ENCODE data around the gene GALNTL6. TPM values are rescaled to one million over a fixed set of nuclear protein-coding genes. Genes with fewer than 3 reads are reported as not detected.

The GALNTL6 gene
- total RNA-seq, 1 experiment from 2014 or later = not detected

DNA sequence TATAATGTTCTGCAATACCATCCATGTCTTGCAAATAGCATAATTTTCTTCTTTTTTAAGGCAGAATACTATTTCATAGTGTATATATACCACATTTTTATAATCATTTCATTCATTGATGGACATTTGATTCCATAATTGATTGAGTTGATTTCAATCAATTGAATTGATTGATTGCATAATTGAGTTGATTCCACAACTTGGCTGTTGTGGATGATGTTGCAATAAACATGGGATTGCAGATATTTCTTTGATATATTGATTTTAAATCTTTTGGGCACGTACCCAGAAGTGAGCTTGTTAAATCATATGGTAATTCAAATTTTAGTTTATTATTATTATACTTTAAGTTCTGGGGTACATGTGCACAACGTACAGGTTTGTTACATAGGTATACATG, 232.8 kb downstream of the GALNTL6 start:
- H2AFZ ChIP-seq (ENCODE audit: low read length) = no peak overlapping the region
- H3K4me2 ChIP-seq (ENCODE audit: insufficient read depth, insufficient read length, low read length) = no peak overlapping the region
- no peak overlapping the region for H4K91ac ChIP-seq (ENCODE audit: insufficient read length, low read depth, low read length)
- no peaks in the 10 kb centered on the region for H3K27me3 ChIP-seq (ENCODE audit: insufficient read depth, low read length)
- H3K79me2 ChIP-seq (ENCODE audit: insufficient read depth, low read length) = no peaks in the 10 kb centered on the region
- TF ChIP-seq, protein P1, sequence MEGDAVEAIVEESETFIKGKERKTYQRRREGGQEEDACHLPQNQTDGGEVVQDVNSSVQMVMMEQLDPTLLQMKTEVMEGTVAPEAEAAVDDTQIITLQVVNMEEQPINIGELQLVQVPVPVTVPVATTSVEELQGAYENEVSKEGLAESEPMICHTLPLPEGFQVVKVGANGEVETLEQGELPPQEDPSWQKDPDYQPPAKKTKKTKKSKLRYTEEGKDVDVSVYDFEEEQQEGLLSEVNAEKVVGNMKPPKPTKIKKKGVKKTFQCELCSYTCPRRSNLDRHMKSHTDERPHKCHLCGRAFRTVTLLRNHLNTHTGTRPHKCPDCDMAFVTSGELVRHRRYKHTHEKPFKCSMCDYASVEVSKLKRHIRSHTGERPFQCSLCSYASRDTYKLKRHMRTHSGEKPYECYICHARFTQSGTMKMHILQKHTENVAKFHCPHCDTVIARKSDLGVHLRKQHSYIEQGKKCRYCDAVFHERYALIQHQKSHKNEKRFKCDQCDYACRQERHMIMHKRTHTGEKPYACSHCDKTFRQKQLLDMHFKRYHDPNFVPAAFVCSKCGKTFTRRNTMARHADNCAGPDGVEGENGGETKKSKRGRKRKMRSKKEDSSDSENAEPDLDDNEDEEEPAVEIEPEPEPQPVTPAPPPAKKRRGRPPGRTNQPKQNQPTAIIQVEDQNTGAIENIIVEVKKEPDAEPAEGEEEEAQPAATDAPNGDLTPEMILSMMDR (conservative IDR thresholded peaks at IDR 0.05) = no peak
- H2BK120ac ChIP-seq (ENCODE audit: low read depth, low read length, poor library complexity, severe bottlenecking) = no peak overlapping the region
- H2BK20ac ChIP-seq (ENCODE audit: low read depth, low read length, poor library complexity, severe bottlenecking) = no peak overlapping the region
- H3K27ac Mint-ChIP-seq = no peak overlapping the region
- no peaks in the 10 kb centered on the region for H3K27me3 Mint-ChIP-seq (ENCODE audit: low read depth)
- H3K23me2 ChIP-seq (ENCODE audit: insufficient read length, low read depth, low read length, poor library complexity, severe bottlenecking) = no peaks in the 10 kb centered on the region
- no peak overlapping the region for H3K9ac ChIP-seq (ENCODE audit: extremely low read depth, insufficient read length, low read length)
- no peak overlapping the region for H2BK12ac ChIP-seq (ENCODE audit: insufficient read length, low read depth, low read length)
- H2AK5ac ChIP-seq (ENCODE audit: insufficient read length, low read length) = no peak overlapping the region
- H3K23ac ChIP-seq (ENCODE audit: insufficient read length, low read depth, low read length) = no peak overlapping the region
- H4K8ac ChIP-seq (replicated peaks; ENCODE audit: insufficient read length, low read depth, low read length) = no peak overlapping the region
- H3K4me3 Mint-ChIP-seq = no peak overlapping the region
- WGBS (ENCODE audit: extremely low coverage, insufficient read length, low lambda C conversion rate) = no CpG with 5 or more reads among the region's 2 CpGs
- no peak overlapping the region for H4K5ac ChIP-seq (ENCODE audit: insufficient read length, low read depth, low read length)
- no peaks in the 10 kb centered on the region for H3K4me1 ChIP-seq (ENCODE audit: insufficient read depth, low read length)
- no peaks in the 10 kb centered on the region for H3K79me1 ChIP-seq (ENCODE audit: insufficient read depth, low read depth, low read length, poor library complexity, severe bottlenecking)
- H2BK15ac ChIP-seq (ENCODE audit: low read depth, low read length) = no peak overlapping the region
- no peak overlapping the region for H3T11ph ChIP-seq (ENCODE audit: low read length)
- H3K9me3 ChIP-seq (ENCODE audit: control insufficient read depth, low read depth, low read length) = no peaks in the 10 kb centered on the region
- peaks cover 0 to 2% of the 10 kb centered on the region in 2 experiments; a peak in 2 of 5 replicates for H3K9me3 Mint-ChIP-seq
- H3K27ac ChIP-seq (ENCODE audit: insufficient read length, low read depth, low read length) = no peak overlapping the region
- H3K14ac ChIP-seq (ENCODE audit: insufficient read depth, low read length) = no peak overlapping the region
- H3K56ac ChIP-seq (ENCODE audit: insufficient read length, low read depth, low read length) = no peak overlapping the region
- no peak overlapping the region for H3K4ac ChIP-seq (ENCODE audit: low read depth, low read length)
- no peaks in the 10 kb centered on the region for H4K20me1 ChIP-seq (ENCODE audit: control insufficient read depth, insufficient read depth, insufficient read length)
- no peaks in the 10 kb centered on the region for H3K36me3 Mint-ChIP-seq (ENCODE audit: insufficient read depth in 1 of 3, low read depth in 3 of 3)
- H3K4me1 Mint-ChIP-seq = no peaks in the 10 kb centered on the region
- H3K18ac ChIP-seq (ENCODE audit: insufficient read length, low read depth, low read length) = no peak overlapping the region
- no peak for DNase-seq
- no peak overlapping the region for H2BK5ac ChIP-seq (ENCODE audit: insufficient read length, low read length)
